Transverse colon (tissue), 4 donors: ENCODE results near the gene OR52D1.

Source experiments
- CTCF ChIP-seq, 5 experiments: fragments of 200-600 bp in 3 of 5; fragments of 450-650 bp in 2 of 5; sonication (generic) in 3 of 5; IDR thresholded peaks; 1 replicate in 2 of 5; 2 replicates in 3 of 5; pipeline ENCODE4 v1.5.1; 2016 to 2017; ENCODE audit warnings: antibody characterized with exemption in 5 of 5, inconsistent platforms in 3 of 5, mild to moderate bottlenecking in 2 of 5, moderate library complexity in 1 of 5
- EP300 ChIP-seq: sonication (generic); formaldehyde crosslinking; IDR thresholded peaks from one replicate; pipeline ENCODE4 v1.6.1; 2017; ENCODE audit warnings: antibody characterized with exemption, low read depth
- POLR2A ChIP-seq: fragments of 450-650 bp; IDR thresholded peaks from one replicate; pipeline ENCODE4 v1.6.1; 2016; ENCODE audit warnings: antibody characterized with exemption, mild to moderate bottlenecking, moderate library complexity
- POLR2AphosphoS5 ChIP-seq, 3 donors: sonication (generic); formaldehyde crosslinking; IDR thresholded peaks; one replicate each; pipeline ENCODE4 v1.6.1; 2016; ENCODE audit warnings: antibody characterized with exemption in 3 of 3

- TF ChIP-seq CTCF (IDR thresholded peaks at IDR 0.05) (no peak), POLR2AphosphoS5 (IDR thresholded peaks at IDR 0.05) (no peak), POLR2A (no peak), EP300 (no peak)
These were observed at the start of gene OR52D1 for GRCh38 chr11:5488385-5488784.
